ENCODE measurements around the gene HS2ST1. TPM values are rescaled to one million over a fixed set of nuclear protein-coding genes. Genes with fewer than 3 reads are reported as not detected.

Gene HS2ST1
- total RNA-seq, 1 donor from 2014 or later = 56.4 TPM

DNA sequence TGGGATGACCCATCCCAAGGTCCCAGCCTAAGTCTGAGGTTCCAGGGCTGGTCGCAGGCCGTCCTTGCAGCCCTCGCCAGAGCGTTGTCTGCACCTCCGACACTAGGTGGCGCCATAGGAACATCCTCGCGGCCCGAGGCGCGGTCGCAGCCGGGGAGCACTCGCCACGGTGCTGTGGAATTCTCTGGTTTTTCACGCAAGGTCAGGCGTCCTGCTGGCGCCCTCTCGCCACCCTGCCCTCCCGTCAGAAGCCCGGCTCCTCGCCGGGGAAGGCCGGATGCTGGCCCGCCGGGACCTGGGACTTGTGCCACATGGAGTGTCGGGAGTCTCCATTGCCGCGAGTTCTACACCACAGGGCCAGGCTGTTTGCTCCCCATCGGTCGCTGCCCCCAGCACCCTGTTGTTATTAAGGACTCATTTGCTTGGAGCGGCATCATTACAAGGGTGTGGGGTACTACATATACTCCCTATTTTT, 217.4 kb downstream of the HS2ST1 start:
- Mint-ChIP-seq H3K9me3 (no peaks in the 10 kb centered on the region), H3K27ac (ENCODE audit: unreplicated experiment) (no peak overlapping the region), H3K36me3 (ENCODE audit: low read depth) (no peaks in the 10 kb centered on the region), H3K27me3 (ENCODE audit: low read depth) (no peaks in the 10 kb centered on the region), H3K4me1 (peaks cover 45% of the 10 kb centered on the region), H3K4me3 (peak overlapping the region; percentile 78)
- DNase-seq (ENCODE audit: low read depth, low spot score) = peak; percentile 90
- TF ChIP-seq, protein P1, sequence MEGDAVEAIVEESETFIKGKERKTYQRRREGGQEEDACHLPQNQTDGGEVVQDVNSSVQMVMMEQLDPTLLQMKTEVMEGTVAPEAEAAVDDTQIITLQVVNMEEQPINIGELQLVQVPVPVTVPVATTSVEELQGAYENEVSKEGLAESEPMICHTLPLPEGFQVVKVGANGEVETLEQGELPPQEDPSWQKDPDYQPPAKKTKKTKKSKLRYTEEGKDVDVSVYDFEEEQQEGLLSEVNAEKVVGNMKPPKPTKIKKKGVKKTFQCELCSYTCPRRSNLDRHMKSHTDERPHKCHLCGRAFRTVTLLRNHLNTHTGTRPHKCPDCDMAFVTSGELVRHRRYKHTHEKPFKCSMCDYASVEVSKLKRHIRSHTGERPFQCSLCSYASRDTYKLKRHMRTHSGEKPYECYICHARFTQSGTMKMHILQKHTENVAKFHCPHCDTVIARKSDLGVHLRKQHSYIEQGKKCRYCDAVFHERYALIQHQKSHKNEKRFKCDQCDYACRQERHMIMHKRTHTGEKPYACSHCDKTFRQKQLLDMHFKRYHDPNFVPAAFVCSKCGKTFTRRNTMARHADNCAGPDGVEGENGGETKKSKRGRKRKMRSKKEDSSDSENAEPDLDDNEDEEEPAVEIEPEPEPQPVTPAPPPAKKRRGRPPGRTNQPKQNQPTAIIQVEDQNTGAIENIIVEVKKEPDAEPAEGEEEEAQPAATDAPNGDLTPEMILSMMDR (conservative IDR thresholded peaks at IDR 0.05) = peak; percentile 97

DNA sequence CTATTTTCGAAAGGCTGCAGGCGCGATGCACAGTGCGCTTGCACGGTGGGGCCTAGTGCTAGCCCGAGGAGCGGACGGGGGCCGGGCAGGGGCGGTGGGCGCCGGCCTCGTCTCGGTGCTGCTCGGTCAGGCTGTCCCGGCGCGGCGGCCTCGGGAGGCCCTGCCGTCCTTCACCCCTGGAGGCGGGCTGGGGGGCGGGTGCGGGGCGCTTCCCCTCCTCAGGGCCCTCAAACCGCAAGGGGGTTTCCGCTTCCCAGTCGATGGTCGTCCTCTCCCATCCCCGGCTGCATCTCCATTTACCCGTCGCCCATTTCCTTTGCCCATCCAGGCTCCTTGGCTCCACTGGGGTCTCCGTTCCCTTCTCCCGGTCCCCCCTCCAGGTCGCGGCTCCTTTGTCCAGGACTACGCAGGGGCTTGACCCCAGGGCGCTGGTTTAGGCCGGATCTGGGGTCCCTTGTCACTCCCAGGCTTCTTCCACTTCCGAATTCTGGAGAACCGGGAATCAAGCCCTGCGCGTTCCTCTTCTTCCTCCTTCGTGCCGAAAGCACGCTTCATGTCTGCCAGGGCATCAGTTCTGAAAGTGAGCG, 217.9 kb downstream of the HS2ST1 start:
- Mint-ChIP-seq H3K27me3 (ENCODE audit: low read depth) (no peaks in the 10 kb centered on the region), H3K4me3 (no peak overlapping the region), H3K36me3 (ENCODE audit: low read depth) (no peaks in the 10 kb centered on the region), H3K27ac (ENCODE audit: unreplicated experiment) (no peak overlapping the region), H3K9me3 (no peaks in the 10 kb centered on the region), H3K4me1 (peaks cover 45% of the 10 kb centered on the region)
- TF ChIP-seq, protein P1 (conservative IDR thresholded peaks at IDR 0.05) = no peak
- DNase-seq (ENCODE audit: low read depth, low spot score) = no peak

GRCh38 chr1:87134061-87134460, 219.6 kb downstream of the HS2ST1 start:
- Mint-ChIP-seq H3K4me1 (peaks cover 51% of the 10 kb centered on the region), H3K4me3 (peak overlapping the region; percentile 41), H3K27ac (ENCODE audit: unreplicated experiment) (peak overlapping the region; percentile 19), H3K27me3 (ENCODE audit: low read depth) (no peaks in the 10 kb centered on the region), H3K36me3 (ENCODE audit: low read depth) (no peaks in the 10 kb centered on the region), H3K9me3 (no peaks in the 10 kb centered on the region)
- TF ChIP-seq, protein P1 (conservative IDR thresholded peaks at IDR 0.05) = no peak
- DNase-seq (ENCODE audit: low read depth, low spot score) = no peak

DNA sequence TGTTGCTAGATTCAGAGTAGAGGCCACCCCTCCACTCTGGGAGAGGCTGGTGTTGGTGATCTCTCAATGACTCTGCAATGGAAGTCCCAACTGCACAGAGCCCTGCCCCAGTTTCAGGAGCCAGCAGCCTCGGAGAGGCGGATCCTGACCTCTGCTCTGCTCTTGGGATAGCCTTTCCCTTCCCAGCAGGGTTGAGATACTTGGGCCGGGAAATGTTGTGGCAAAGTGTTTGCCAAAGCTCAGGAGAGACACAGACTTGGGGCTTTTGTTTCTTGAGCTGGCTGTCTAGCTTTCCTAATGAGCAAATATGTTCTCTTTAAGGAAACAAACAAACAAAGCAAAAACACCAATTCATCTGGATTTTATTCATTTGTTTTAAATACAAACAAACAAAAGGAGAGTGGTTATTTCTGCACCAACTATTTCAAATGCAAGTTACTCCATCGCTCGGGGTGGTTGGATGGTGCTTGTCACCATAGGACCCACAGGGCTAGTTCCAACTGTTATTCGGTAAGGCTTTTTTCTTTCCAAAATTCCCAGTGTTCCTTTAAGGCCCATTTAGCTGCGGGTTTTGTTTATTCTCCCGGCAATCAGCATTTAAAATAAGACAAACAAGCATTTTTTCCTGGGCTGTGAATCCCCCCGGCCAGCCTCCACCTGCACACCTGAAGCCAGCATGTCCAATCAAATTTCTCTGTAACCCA, 220.3 kb downstream of the HS2ST1 start:
- Mint-ChIP-seq H3K4me1 (peaks cover 47% of the 10 kb centered on the region), H3K36me3 (ENCODE audit: low read depth) (no peaks in the 10 kb centered on the region), H3K27ac (ENCODE audit: unreplicated experiment) (peak overlapping the region; percentile 86), H3K9me3 (no peaks in the 10 kb centered on the region), H3K27me3 (ENCODE audit: low read depth) (no peaks in the 10 kb centered on the region), H3K4me3 (no peak overlapping the region)
- TF ChIP-seq, protein P1 (conservative IDR thresholded peaks at IDR 0.05) = no peak
- DNase-seq (ENCODE audit: low read depth, low spot score) = no peak

- no peak for DNase-seq (ENCODE audit: low read depth, low spot score)
- TF ChIP-seq, protein P1 (conservative IDR thresholded peaks at IDR 0.05) = no peak
- no peaks in the 10 kb centered on the region for H3K27me3 Mint-ChIP-seq (ENCODE audit: low read depth)
- H3K36me3 Mint-ChIP-seq (ENCODE audit: low read depth) = no peaks in the 10 kb centered on the region
- peaks cover 45% of the 10 kb centered on the region for H3K4me1 Mint-ChIP-seq
- H3K4me3 Mint-ChIP-seq = peak overlapping the region; percentile 19
- H3K9me3 Mint-ChIP-seq = no peaks in the 10 kb centered on the region
- H3K27ac Mint-ChIP-seq (ENCODE audit: unreplicated experiment) = peak overlapping the region; percentile 86
These were observed 220.9 kb downstream of the HS2ST1 start for GRCh38 chr1:87135329-87135712.

Measured in neural crest cell (in vitro differentiated cells).